ENCODE measurements around the gene P2RX1. TPM values are rescaled to one million over a fixed set of nuclear protein-coding genes. Genes with fewer than 3 reads are reported as not detected.
A peak's percentile ranks its signal among the peaks of the same experiment; 100 is the strongest.

The P2RX1 gene
- total RNA-seq, 1 donor: 1.3 TPM

DNA sequence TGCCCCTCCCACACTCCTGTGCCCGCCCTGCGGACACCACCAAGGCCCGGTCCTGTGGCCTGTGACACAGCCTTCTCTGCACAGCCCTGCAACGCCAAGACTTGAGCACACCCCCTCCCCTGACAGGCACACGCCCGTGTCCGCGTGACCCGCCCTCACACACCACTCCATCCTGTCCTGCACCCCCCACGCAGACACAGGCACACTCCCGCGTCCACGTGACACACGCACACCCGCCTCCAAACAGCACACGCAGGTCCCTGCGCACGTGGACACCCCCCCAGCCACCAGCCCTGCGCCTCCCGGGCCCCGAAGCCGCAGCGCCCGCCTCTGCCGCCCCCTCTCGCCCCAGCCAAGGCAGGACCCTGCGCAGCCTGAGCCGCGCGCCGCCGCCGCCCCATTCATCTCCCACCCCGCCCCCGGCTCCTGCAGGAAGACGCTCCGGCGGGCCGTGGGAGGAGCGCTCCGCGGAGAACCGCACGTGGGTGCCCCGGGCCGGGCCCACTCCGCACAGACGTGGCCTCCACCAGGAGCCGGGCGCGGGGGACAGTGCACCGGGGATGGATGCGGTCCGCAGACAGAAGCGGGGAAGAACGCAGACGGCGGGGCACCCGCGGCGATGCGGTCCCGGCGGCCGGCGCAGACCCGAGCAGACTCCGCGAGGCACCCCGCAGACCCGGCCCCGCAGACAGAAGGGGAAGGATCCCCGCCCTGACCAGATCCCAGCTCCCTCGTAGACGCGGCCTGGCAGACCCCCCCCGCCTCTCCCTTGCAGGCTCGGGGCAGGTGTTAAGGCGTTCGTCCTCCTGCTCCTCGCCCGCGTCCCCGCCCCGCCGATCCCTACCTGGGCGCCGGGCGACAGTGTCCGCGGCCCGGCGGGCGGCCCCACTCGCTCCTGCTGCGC lies 23.9 kb downstream of the P2RX1 start:
- DNase-seq (ENCODE audit: low read depth): peak; percentile 67
- TF ChIP-seq, protein P1, sequence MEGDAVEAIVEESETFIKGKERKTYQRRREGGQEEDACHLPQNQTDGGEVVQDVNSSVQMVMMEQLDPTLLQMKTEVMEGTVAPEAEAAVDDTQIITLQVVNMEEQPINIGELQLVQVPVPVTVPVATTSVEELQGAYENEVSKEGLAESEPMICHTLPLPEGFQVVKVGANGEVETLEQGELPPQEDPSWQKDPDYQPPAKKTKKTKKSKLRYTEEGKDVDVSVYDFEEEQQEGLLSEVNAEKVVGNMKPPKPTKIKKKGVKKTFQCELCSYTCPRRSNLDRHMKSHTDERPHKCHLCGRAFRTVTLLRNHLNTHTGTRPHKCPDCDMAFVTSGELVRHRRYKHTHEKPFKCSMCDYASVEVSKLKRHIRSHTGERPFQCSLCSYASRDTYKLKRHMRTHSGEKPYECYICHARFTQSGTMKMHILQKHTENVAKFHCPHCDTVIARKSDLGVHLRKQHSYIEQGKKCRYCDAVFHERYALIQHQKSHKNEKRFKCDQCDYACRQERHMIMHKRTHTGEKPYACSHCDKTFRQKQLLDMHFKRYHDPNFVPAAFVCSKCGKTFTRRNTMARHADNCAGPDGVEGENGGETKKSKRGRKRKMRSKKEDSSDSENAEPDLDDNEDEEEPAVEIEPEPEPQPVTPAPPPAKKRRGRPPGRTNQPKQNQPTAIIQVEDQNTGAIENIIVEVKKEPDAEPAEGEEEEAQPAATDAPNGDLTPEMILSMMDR (IDR thresholded peaks at IDR 0.05; ENCODE audit: insufficient read depth, low read depth, low read length): no peak
- peak overlapping the region; percentile 61 for H3K4me3 ChIP-seq (ENCODE audit: low read depth, low read length)

DNA sequence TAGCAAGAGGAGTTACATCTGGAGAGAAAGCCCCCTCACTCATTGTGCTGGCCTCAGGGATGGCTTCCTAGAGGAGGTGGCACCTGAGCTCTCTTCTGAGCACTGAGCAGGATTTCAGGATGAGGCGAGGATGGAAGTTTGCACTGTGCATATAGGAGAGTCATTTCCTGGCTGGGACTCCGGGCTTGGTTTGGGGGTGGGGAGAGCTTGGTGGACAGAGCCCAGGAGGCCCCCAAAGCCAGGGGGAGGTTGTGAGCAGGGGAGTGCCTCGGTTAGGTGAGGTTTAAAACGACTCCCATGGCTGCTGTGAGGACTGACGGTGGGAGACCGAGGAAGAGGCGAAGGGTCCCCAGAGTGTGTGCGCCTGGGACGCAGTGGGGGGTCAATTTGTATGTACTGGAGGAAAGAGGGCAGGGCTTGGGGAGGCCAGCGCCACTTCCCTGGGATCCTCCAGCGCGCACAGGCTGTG lies 24.6 kb downstream of the P2RX1 start:
- peak overlapping the region; percentile 61 for H3K4me3 ChIP-seq (ENCODE audit: low read depth, low read length)
- DNase-seq (ENCODE audit: low read depth): no peak
- TF ChIP-seq, protein P1 (IDR thresholded peaks at IDR 0.05; ENCODE audit: insufficient read depth, low read depth, low read length): no peak

DNA sequence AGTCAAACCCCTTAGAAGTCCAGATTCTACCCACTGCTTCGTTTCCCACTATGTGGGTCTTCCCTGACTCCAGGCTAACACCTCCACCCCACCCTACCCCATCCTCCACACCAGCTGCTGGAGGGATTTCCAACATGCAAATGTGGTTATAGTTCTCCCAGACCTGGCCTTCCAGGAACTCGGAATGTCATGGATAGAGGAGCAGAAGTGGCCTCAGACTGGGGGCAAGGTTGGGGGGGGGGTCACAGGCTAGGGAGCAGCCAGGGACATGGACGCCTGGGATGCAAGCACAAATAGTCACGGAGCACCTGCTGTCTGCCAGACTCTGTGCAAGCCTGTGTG lies 25.4 kb downstream of the P2RX1 start:
- DNase-seq (ENCODE audit: low read depth): no peak
- H3K4me3 ChIP-seq (ENCODE audit: low read depth, low read length): no peak overlapping the region
- TF ChIP-seq, protein P1 (IDR thresholded peaks at IDR 0.05; ENCODE audit: insufficient read depth, low read depth, low read length): no peak

DNA sequence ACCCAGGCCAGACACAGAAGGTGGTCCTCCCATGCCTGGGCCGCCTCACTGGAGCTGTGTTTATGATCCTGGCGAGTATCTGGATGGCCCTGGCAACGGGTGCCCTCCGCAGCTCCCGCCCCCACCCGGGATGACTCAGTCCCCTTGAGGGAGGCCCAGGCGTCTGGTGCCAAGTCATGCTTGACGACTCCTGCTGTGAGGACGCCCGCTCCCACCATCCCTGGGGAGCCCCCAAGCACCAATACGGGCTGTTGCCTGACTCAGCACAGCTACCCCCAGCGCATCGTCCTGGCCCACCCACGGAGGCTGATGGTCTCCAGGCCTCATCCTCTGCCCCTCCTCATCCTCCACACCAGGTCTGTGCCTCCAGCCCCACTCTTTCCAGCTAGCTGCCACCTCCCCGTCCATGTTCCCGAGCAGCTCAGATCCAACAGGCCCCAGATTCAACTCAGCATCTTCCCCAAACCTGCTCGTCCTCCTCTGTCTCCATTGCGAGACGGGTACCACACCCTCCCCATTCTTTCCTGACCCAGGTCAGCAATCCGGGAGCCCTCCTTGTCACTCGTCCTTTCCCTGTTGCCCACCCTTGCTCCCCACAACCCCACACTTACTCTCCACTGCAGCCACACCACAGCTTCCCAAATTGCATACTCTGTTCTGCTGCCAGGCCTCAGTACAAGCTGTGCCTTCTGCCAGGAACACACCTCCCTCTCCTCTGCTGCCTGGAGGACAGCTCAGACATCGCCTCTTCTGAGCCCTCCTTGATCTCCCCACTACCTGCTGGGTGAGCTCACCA lies 26.0 kb downstream of the P2RX1 start:
- peak; percentile 73 for DNase-seq (ENCODE audit: low read depth)
- TF ChIP-seq, protein P1 (IDR thresholded peaks at IDR 0.05; ENCODE audit: insufficient read depth, low read depth, low read length): no peak
- H3K4me3 ChIP-seq (ENCODE audit: low read depth, low read length): no peak overlapping the region

DNA sequence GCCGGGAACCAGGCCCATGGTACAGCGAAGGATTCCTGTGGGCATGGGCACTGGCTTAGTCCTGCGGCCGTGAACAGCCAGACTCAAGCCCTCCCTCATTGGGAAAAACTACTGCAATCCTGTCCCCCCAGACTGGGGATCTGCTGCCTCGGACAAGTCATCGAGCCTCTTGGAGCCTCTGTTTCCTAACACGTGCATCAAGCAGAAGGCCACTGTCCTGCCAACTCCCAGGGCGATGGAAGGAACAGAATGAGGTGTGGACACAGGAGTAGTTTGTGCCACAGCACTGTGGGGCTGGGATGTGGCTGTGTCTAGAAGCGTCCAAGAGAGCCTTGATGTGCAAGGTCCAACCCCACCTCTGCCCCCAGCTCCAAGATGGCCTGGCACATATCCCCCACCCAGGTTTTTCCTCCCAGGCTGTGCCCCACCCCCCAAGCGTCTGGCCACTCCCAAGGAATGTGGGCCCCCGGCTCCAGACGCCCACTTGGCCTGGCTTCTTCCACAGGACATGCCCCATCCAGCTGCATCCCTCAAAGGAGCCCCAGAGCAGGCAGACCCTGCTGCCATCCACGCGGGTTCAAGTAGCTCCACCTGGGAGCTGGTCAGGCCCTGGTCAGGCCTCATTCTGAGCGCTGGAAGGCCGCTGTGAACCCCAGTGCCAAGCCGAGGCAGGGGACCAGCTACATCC lies 26.8 kb downstream of the P2RX1 start:
- TF ChIP-seq, protein P1 (IDR thresholded peaks at IDR 0.05; ENCODE audit: insufficient read depth, low read depth, low read length): no peak
- no peak for DNase-seq (ENCODE audit: low read depth)
- H3K4me3 ChIP-seq (ENCODE audit: low read depth, low read length): no peak overlapping the region

DNA sequence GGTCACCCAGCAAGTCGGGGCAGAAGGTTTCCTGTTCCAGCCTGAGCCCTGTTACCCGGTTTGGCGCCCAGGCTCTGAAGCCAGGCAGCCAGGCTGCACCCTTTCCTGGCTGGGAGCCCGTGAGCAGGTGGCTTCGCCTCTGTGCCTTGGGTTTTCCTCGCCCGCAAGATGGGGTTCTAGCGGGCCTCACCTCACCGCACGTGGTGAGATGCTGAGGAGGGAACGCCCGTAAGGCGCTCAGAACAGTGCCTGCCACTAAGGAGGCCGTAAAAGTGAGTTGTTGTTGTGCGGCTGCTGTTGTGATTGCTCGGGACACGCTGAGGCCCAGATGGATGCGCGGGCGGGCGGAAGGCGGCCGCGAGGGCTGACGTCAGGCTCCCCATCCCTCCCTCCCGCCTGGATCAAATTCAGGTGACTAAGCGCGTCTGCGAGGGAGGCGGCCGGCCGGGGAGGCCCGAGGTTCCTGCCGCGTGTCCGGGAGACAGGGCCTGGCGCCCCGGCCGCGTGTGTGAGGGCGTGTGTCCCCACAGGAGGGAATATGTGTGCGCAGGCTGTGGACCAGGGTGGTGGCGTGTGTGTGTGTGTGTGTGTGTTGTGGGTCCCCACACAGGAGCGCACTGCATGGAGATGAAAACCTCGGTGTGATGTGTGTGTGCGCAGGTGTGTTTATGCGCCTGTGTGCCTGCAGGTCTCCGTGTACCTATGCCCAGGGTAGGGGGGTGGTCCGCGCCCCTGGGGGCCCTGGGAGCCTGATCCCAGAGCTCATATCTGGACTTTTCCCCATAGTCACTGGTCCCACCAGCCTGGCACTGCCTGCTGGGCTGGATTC lies 27.7 kb downstream of the P2RX1 start:
- H3K4me3 ChIP-seq (ENCODE audit: low read depth, low read length): no peak overlapping the region
- TF ChIP-seq, protein P1 (IDR thresholded peaks at IDR 0.05; ENCODE audit: insufficient read depth, low read depth, low read length): no peak
- peak; percentile 92 for DNase-seq (ENCODE audit: low read depth)
